K562 (cell line): ENCODE measurements around the gene RAI14. TPM values are rescaled to one million over a fixed set of nuclear protein-coding genes. Genes with fewer than 3 reads are reported as not detected.

ENCODE experiments used
- CBFA2T2 ChIP-seq: fragments of 450-650 bp; conservative IDR thresholded peaks from 2 replicates; pipeline ENCODE4 v1.6.1; 2017; ENCODE audit warnings: mild to moderate bottlenecking
- FOXK2 ChIP-seq, 2 experiments: fragments of 450-650 bp; IDR thresholded peaks in 1 of 2; conservative IDR thresholded peaks in 1 of 2; 2 replicates each; pipeline ENCODE4 v1.6.1; 2016; ENCODE audit warnings: low read depth in 2 of 2, mild to moderate bottlenecking in 1 of 2
- HLTF ChIP-seq: fragments of 450-650 bp; IDR thresholded peaks from 2 replicates; pipeline ENCODE4 v1.6.1; 2016
- MYNN ChIP-seq, 2 experiments: sonication (generic); formaldehyde crosslinking in 1 of 2; IDR thresholded peaks; 2 replicates each; pipeline versions ENCODE4 v1.5.0 to v1.6.1; 2016 to 2020; ENCODE audit warnings: antibody characterized with exemption in 1 of 2, missing genetic modification reagents in 1 of 2
- RB1 ChIP-seq: fragments of 450-650 bp; IDR thresholded peaks from 2 replicates; pipeline ENCODE4 v1.6.1; 2017; ENCODE audit warnings: low read depth, mild to moderate bottlenecking
- RERE ChIP-seq: sonication (generic); formaldehyde crosslinking; IDR thresholded peaks from 2 replicates; pipeline ENCODE4 v1.8.0; 2023; ENCODE audit warnings: missing genetic modification reagents, mild to moderate bottlenecking, borderline replicate concordance
- TCF3 ChIP-seq: sonication (generic); formaldehyde crosslinking; IDR thresholded peaks from 2 replicates; pipeline ENCODE4 v1.4.0; 2020; ENCODE audit warnings: mild to moderate bottlenecking, missing genetic modification reagents
- USF1 ChIP-seq: sonication (generic); formaldehyde crosslinking; IDR thresholded peaks from 2 replicates; pipeline ENCODE4 v1.9.0; 2022; ENCODE audit warnings: mild to moderate bottlenecking, missing genetic modification reagents
- ZNF140 ChIP-seq: fragments of 250-450 bp; sonication (Bioruptor Pico); IDR thresholded peaks from 2 replicates; pipeline ENCODE4 v1.8.0; 2021; ENCODE audit warnings: moderate library complexity, mild to moderate bottlenecking, inconsistent platforms
- polyA plus RNA-seq, 8 experiments: library from polyadenylated mRNA; depleted of rRNA in 4 of 8; stranded (reverse) in 5 of 8; unstranded in 3 of 8; fragments of >200 nt; fragmentation: Nextera tagmentation in 2 of 8; fragmentation: Illumina TruSeq in 1 of 8; extraction: Ambion mirVana in 2 of 8; extraction: Trizol in 1 of 8; gene quantifications; 2 replicates each; pipeline versions ENCODE4 v1.2.1 to v1.2.3, GENCODE V29; 2011 to 2014; ENCODE audit warnings: inconsistent platforms in 1 of 8, missing spikeins in 1 of 8
- total RNA-seq, 7 experiments: library from RNA; depleted of rRNA in 6 of 7; stranded (reverse); fragments of >200 nt in 6 of 7; fragmentation: Illumina TruSeq in 2 of 7; extraction: Trizol in 2 of 7; gene quantifications; 2 replicates each; pipeline versions ENCODE4 v1.2.1 to v1.2.3, GENCODE V29; 2011 to 2021; ENCODE audit warnings: low replicate concordance in 1 of 7
- TF ChIP-seq, protein P1 (sequence below), 2 experiments: fragments of 450-650 bp in 1 of 2; IDR thresholded peaks; 2 replicates each; pipeline ENCODE4 v1.6.1; 2011 to 2017; ENCODE audit warnings: low read depth in 2 of 2, antibody characterized with exemption in 1 of 2, borderline replicate concordance in 1 of 2, low read length in 1 of 2, mild to moderate bottlenecking in 1 of 2, mixed read lengths in 1 of 2; ENCODE audit not compliant: control insufficient read depth in 1 of 2
- TF ChIP-seq, protein P2 (sequence below), 2 experiments: IDR thresholded peaks; 2 replicates each; pipeline ENCODE4 v1.6.1; 2012; ENCODE audit warnings: improper control_type of control experiment in 2 of 2, low read depth in 2 of 2, low read length in 2 of 2, borderline replicate concordance in 1 of 2

The RAI14 gene
- total and polyA plus RNA-seq, 9 of the 15 experiments (the other 6 are each of a cell fraction or from before 2014, with no cell fraction given), result 11.3 to 82.5 (median 34.8) TPM

GRCh38 chr5:34838785-34839714 lies 182.9 kb downstream of the RAI14 start, which contains the start of gene TTC23L (continued):
- TF ChIP-seq, protein P1, sequence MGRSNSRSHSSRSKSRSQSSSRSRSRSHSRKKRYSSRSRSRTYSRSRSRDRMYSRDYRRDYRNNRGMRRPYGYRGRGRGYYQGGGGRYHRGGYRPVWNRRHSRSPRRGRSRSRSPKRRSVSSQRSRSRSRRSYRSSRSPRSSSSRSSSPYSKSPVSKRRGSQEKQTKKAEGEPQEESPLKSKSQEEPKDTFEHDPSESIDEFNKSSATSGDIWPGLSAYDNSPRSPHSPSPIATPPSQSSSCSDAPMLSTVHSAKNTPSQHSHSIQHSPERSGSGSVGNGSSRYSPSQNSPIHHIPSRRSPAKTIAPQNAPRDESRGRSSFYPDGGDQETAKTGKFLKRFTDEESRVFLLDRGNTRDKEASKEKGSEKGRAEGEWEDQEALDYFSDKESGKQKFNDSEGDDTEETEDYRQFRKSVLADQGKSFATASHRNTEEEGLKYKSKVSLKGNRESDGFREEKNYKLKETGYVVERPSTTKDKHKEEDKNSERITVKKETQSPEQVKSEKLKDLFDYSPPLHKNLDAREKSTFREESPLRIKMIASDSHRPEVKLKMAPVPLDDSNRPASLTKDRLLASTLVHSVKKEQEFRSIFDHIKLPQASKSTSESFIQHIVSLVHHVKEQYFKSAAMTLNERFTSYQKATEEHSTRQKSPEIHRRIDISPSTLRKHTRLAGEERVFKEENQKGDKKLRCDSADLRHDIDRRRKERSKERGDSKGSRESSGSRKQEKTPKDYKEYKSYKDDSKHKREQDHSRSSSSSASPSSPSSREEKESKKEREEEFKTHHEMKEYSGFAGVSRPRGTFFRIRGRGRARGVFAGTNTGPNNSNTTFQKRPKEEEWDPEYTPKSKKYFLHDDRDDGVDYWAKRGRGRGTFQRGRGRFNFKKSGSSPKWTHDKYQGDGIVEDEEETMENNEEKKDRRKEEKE (IDR thresholded peaks at IDR 0.05; ENCODE audit: borderline replicate concordance in 1 of 2, control insufficient read depth in 1 of 2, low read depth in 2 of 2, low read length in 1 of 2), result 0 out of 4 replicates have a peak, but pooled peaks of 1 of the 2 experiments have one; percentile 76
- TF ChIP-seq RERE (CRISPR knock-in tag), result 0 out of 2 replicates have a peak, but pooled peaks have one; percentile 69
- no peak for TF ChIP-seq ZNF140
- TF ChIP-seq, protein P2, sequence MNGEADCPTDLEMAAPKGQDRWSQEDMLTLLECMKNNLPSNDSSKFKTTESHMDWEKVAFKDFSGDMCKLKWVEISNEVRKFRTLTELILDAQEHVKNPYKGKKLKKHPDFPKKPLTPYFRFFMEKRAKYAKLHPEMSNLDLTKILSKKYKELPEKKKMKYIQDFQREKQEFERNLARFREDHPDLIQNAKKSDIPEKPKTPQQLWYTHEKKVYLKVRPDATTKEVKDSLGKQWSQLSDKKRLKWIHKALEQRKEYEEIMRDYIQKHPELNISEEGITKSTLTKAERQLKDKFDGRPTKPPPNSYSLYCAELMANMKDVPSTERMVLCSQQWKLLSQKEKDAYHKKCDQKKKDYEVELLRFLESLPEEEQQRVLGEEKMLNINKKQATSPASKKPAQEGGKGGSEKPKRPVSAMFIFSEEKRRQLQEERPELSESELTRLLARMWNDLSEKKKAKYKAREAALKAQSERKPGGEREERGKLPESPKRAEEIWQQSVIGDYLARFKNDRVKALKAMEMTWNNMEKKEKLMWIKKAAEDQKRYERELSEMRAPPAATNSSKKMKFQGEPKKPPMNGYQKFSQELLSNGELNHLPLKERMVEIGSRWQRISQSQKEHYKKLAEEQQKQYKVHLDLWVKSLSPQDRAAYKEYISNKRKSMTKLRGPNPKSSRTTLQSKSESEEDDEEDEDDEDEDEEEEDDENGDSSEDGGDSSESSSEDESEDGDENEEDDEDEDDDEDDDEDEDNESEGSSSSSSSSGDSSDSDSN (IDR thresholded peaks at IDR 0.05; ENCODE audit: borderline replicate concordance in 1 of 2, low read depth in 2 of 2, low read length in 2 of 2), result 0 out of 4 replicates have a peak, but pooled peaks of 1 of the 2 experiments have one; percentile 19
- TF ChIP-seq CBFA2T2, result no peak
- TF ChIP-seq MYNN (IDR thresholded peaks at IDR 0.05), result peak; percentile 89; the same call in 1 of the 2 replicates
- no peak for TF ChIP-seq MYNN (CRISPR knock-in tag; IDR thresholded peaks at IDR 0.05)
- TF ChIP-seq TCF3 (CRISPR knock-in tag), result peak; percentile 22; the same call in 1 of the 2 replicates
- TF ChIP-seq USF1 (CRISPR knock-in tag), result peak; percentile 16; the same call in 1 of the 2 replicates
- no peak for TF ChIP-seq HLTF
- peak; percentile 58; the same call in 1 of the 2 replicates for TF ChIP-seq RB1
- TF ChIP-seq FOXK2 (conservative IDR thresholded peaks at IDR 0.05 in 1 of 2, IDR thresholded peaks at IDR 0.05 in 1 of 2; ENCODE audit: low read depth in 2 of 2), result peak in 1 of 2 experiments; percentile 68; a peak in 2 of 4 replicates
